ENCODE measurements around the gene SSBP2. TPM values are rescaled to one million over a fixed set of nuclear protein-coding genes. Genes with fewer than 3 reads are reported as not detected.

SSBP2 gene
- total RNA-seq, 2 experiments from 2014 or later = 13.1 to 21.5 TPM

- no peak overlapping the region for H3K27ac Mint-ChIP-seq
- no peaks in the 10 kb centered on the region for H3K9me3 Mint-ChIP-seq (ENCODE audit: low read depth)
- no peaks in the 10 kb centered on the region for H3K36me3 Mint-ChIP-seq
- no peak for ATAC-seq
- DNase-seq = no peak
- CTCF ChIA-PET = interaction anchor here (1.2 kb wide), 1 partner anchor 736 kb away, joined by 3 read pairs; no protein-coding TSS in a partner anchor
- peaks cover 11% of the 10 kb centered on the region for H3K4me1 Mint-ChIP-seq
- H3K4me3 Mint-ChIP-seq = no peak overlapping the region
- no peaks in the 10 kb centered on the region for H3K27me3 Mint-ChIP-seq
Measured at GRCh38 chr5:81429985-81430384, 320.9 kb downstream of the SSBP2 start.

- peaks cover 11% of the 10 kb centered on the region for H3K4me1 Mint-ChIP-seq
- no peak overlapping the region for H3K4me3 Mint-ChIP-seq
- no peaks in the 10 kb centered on the region for H3K36me3 Mint-ChIP-seq
- no peaks in the 10 kb centered on the region for H3K9me3 Mint-ChIP-seq (ENCODE audit: low read depth)
- no peak for ATAC-seq
- CTCF ChIA-PET = interaction anchor here (1.2 kb wide), 1 partner anchor 736 kb away, joined by 3 read pairs; no protein-coding TSS in a partner anchor
- H3K27ac Mint-ChIP-seq = no peak overlapping the region
- DNase-seq = no peak
- H3K27me3 Mint-ChIP-seq = no peaks in the 10 kb centered on the region
Measured at GRCh38 chr5:81429363-81429762, 321.5 kb downstream of the SSBP2 start.

- DNase-seq (no peak), ATAC-seq (no peak)
- Mint-ChIP-seq H3K4me3 (no peak overlapping the region), H3K27ac (no peak overlapping the region), H3K36me3 (no peaks in the 10 kb centered on the region), H3K9me3 (ENCODE audit: low read depth) (no peaks in the 10 kb centered on the region), H3K27me3 (no peaks in the 10 kb centered on the region), H3K4me1 (peaks cover 11% of the 10 kb centered on the region)
- CTCF ChIA-PET = no interaction called here
Measured at GRCh38 chr5:81428861-81429260, 322.0 kb downstream of the SSBP2 start.

GRCh38 chr5:81428446-81428845, 322.5 kb downstream of the SSBP2 start:
- H3K27ac Mint-ChIP-seq = no peak overlapping the region
- H3K36me3 Mint-ChIP-seq = no peaks in the 10 kb centered on the region
- H3K27me3 Mint-ChIP-seq = no peaks in the 10 kb centered on the region
- DNase-seq = no peak
- H3K4me1 Mint-ChIP-seq = peaks cover 11% of the 10 kb centered on the region
- CTCF ChIA-PET = interaction anchor here (1.0 kb wide), 1 partner anchor 79 kb away, joined by 3 read pairs; no protein-coding TSS in a partner anchor
- H3K9me3 Mint-ChIP-seq (ENCODE audit: low read depth) = no peaks in the 10 kb centered on the region
- ATAC-seq = no peak
- no peak overlapping the region for H3K4me3 Mint-ChIP-seq

GRCh38 chr5:81427566-81427965, 323.3 kb downstream of the SSBP2 start:
- DNase-seq (no peak), ATAC-seq (no peak)
- Mint-ChIP-seq H3K9me3 (ENCODE audit: low read depth) (no peaks in the 10 kb centered on the region), H3K4me3 (no peak overlapping the region), H3K27me3 (no peaks in the 10 kb centered on the region), H3K4me1 (peaks cover 11% of the 10 kb centered on the region), H3K36me3 (no peaks in the 10 kb centered on the region), H3K27ac (no peak overlapping the region)
- CTCF ChIA-PET = interaction anchor here (1.0 kb wide), 1 partner anchor 80 kb away, joined by 3 read pairs; no protein-coding TSS in a partner anchor

- CTCF ChIA-PET = interaction anchor here (0.6 to 1.4 kb wide), 5 partner anchors 16 to 425 kb away, joined by 3 to 5 read pairs (median 3); no protein-coding TSS in a partner anchor
- Mint-ChIP-seq H3K4me3 (no peak overlapping the region), H3K36me3 (no peaks in the 10 kb centered on the region), H3K27ac (no peak overlapping the region), H3K4me1 (peaks cover 17% of the 10 kb centered on the region), H3K27me3 (no peaks in the 10 kb centered on the region), H3K9me3 (ENCODE audit: low read depth) (no peaks in the 10 kb centered on the region)
- no peak for DNase-seq
- ATAC-seq = no peak
Measured at GRCh38 chr5:81426359-81427030, 324.4 kb downstream of the SSBP2 start.

GRCh38 chr5:81425569-81425968, 325.3 kb downstream of the SSBP2 start:
- Mint-ChIP-seq H3K27me3 (no peaks in the 10 kb centered on the region), H3K9me3 (ENCODE audit: low read depth) (no peaks in the 10 kb centered on the region)
- CTCF ChIA-PET = interaction anchor here (0.7 to 1.5 kb wide), 8 partner anchors 11 to 801 kb away, joined by 3 to 5 read pairs (median 3); no protein-coding TSS in a partner anchor

GRCh38 chr5:81424728-81425127, 326.2 kb downstream of the SSBP2 start:
- Mint-ChIP-seq H3K9me3 (ENCODE audit: low read depth) (no peaks in the 10 kb centered on the region), H3K4me1 (peaks cover 35% of the 10 kb centered on the region)
- no peak for ATAC-seq

More at GRCh38 chr5:81425569-81425968, 325.3 kb downstream of the SSBP2 start:
- H3K4me1 Mint-ChIP-seq = peaks cover 27% of the 10 kb centered on the region
- DNase-seq = no peak
- H3K4me3 Mint-ChIP-seq = no peak overlapping the region
- no peaks in the 10 kb centered on the region for H3K36me3 Mint-ChIP-seq
- peak; percentile 54 for ATAC-seq
- H3K27ac Mint-ChIP-seq = no peak overlapping the region

GRCh38 chr5:81422671-81423070, 328.2 kb downstream of the SSBP2 start:
- Mint-ChIP-seq H3K27ac (no peak overlapping the region), H3K4me3 (no peak overlapping the region), H3K36me3 (peaks cover 2% of the 10 kb centered on the region), H3K9me3 (ENCODE audit: low read depth) (no peaks in the 10 kb centered on the region), H3K27me3 (no peaks in the 10 kb centered on the region), H3K4me1 (peaks cover 42% of the 10 kb centered on the region)
- no peak for DNase-seq
- CTCF ChIA-PET = no interaction called here
- no peak for ATAC-seq

More at GRCh38 chr5:81424728-81425127, 326.2 kb downstream of the SSBP2 start:
- Mint-ChIP-seq H3K27me3 (no peaks in the 10 kb centered on the region), H3K36me3 (no peaks in the 10 kb centered on the region), H3K27ac (no peak overlapping the region), H3K4me3 (no peak overlapping the region)
- no peak for DNase-seq
- CTCF ChIA-PET = interaction anchor here (0.7 to 1.5 kb wide), 6 partner anchors 12 to 801 kb away, joined by 3 to 5 read pairs (median 4); no protein-coding TSS in a partner anchor

- DNase-seq = peak; percentile 50
- H3K27ac Mint-ChIP-seq = peak overlapping the region; percentile 72
- CTCF ChIA-PET = interaction anchor here (1.2 kb wide), 1 partner anchor 24 kb away, joined by 3 read pairs; no protein-coding TSS in a partner anchor
- peaks cover 31% of the 10 kb centered on the region for H3K4me1 Mint-ChIP-seq
- H3K9me3 Mint-ChIP-seq (ENCODE audit: low read depth) = no peaks in the 10 kb centered on the region
- peak; percentile 99 for ATAC-seq
- H3K36me3 Mint-ChIP-seq = peaks cover 4% of the 10 kb centered on the region
- H3K27me3 Mint-ChIP-seq = no peaks in the 10 kb centered on the region
- H3K4me3 Mint-ChIP-seq = no peak overlapping the region
Measured at GRCh38 chr5:81420039-81420667, 330.7 kb downstream of the SSBP2 start.

GRCh38 chr5:81418606-81419005, 332.3 kb downstream of the SSBP2 start:
- no peak overlapping the region for H3K4me3 Mint-ChIP-seq
- H3K27me3 Mint-ChIP-seq = no peaks in the 10 kb centered on the region
- CTCF ChIA-PET = no interaction called here
- peaks cover 31% of the 10 kb centered on the region for H3K4me1 Mint-ChIP-seq
- ATAC-seq = no peak
- no peak for DNase-seq
- peaks cover 4% of the 10 kb centered on the region for H3K36me3 Mint-ChIP-seq
- no peaks in the 10 kb centered on the region for H3K9me3 Mint-ChIP-seq (ENCODE audit: low read depth)
- H3K27ac Mint-ChIP-seq = no peak overlapping the region

GRCh38 chr5:81417052-81417451, 333.8 kb downstream of the SSBP2 start:
- Mint-ChIP-seq H3K27me3 (no peaks in the 10 kb centered on the region), H3K36me3 (peaks cover 4% of the 10 kb centered on the region), H3K4me1 (peaks cover 26% of the 10 kb centered on the region), H3K9me3 (ENCODE audit: low read depth) (no peaks in the 10 kb centered on the region), H3K4me3 (no peak overlapping the region), H3K27ac (no peak overlapping the region)
- CTCF ChIA-PET = no interaction called here
- DNase-seq (no peak), ATAC-seq (no peak)

GRCh38 chr5:81409896-81410295, 341.0 kb downstream of the SSBP2 start:
- CTCF ChIA-PET = interaction anchor here (0.7 kb wide), 1 partner anchor 16 kb away, joined by 3 read pairs; no protein-coding TSS in a partner anchor
- H3K27me3 Mint-ChIP-seq = peaks cover 2% of the 10 kb centered on the region
- DNase-seq (no peak), ATAC-seq (no peak)
- peaks cover 12% of the 10 kb centered on the region for H3K4me1 Mint-ChIP-seq
- peak overlapping the region; percentile 28 for H3K27ac Mint-ChIP-seq
- H3K36me3 Mint-ChIP-seq = peaks cover 2% of the 10 kb centered on the region
- H3K9me3 Mint-ChIP-seq (ENCODE audit: low read depth) = no peaks in the 10 kb centered on the region
- no peak overlapping the region for H3K4me3 Mint-ChIP-seq
